Measurements from ENCODE around the gene ITSN1.

Gene ITSN1

GRCh38 chr21:33750017-33750416 is 107.7 kb downstream of the ITSN1 start:
- Histone ChIP-seq H3K4me1 (ENCODE audit: control insufficient read depth in 1 of 2, insufficient read depth in 1 of 2, low read depth in 1 of 2, low read length in 1 of 2) (no peaks in the 10 kb centered on the region), H3K27me3 (no peaks in the 10 kb centered on the region), H3K36me3 (no peaks in the 10 kb centered on the region), H3K9me3 (no peaks in the 10 kb centered on the region), H3K4me3 (ENCODE audit: low read depth in 1 of 2, low read length in 1 of 2) (no peak overlapping the region), H3K27ac (no peak overlapping the region)
- TF ChIP-seq CTCF (IDR thresholded peaks at IDR 0.05) = no peak

GRCh38 chr21:33751120-33751519 is 108.8 kb downstream of the ITSN1 start:
- Histone ChIP-seq H3K27me3 (no peaks in the 10 kb centered on the region), H3K9me3 (no peaks in the 10 kb centered on the region), H3K4me1 (ENCODE audit: control insufficient read depth in 1 of 2, insufficient read depth in 1 of 2, low read depth in 1 of 2, low read length in 1 of 2) (no peaks in the 10 kb centered on the region), H3K4me3 (ENCODE audit: low read depth in 1 of 2, low read length in 1 of 2) (no peak overlapping the region), H3K36me3 (no peaks in the 10 kb centered on the region), H3K27ac (no peak overlapping the region)
- TF ChIP-seq CTCF (IDR thresholded peaks at IDR 0.05) = no peak

- H3K36me3 ChIP-seq = no peaks in the 10 kb centered on the region
- H3K27ac ChIP-seq = no peak overlapping the region
- H3K4me3 ChIP-seq (ENCODE audit: low read depth in 1 of 2, low read length in 1 of 2) = no peak overlapping the region
- no peaks in the 10 kb centered on the region for H3K27me3 ChIP-seq
- TF ChIP-seq CTCF (IDR thresholded peaks at IDR 0.05) = no peak
- no peaks in the 10 kb centered on the region for H3K4me1 ChIP-seq (ENCODE audit: control insufficient read depth in 1 of 2, insufficient read depth in 1 of 2, low read depth in 1 of 2, low read length in 1 of 2)
- no peaks in the 10 kb centered on the region for H3K9me3 ChIP-seq
Observed at GRCh38 chr21:33751533-33751932, 109.2 kb downstream of the ITSN1 start.

DNA sequence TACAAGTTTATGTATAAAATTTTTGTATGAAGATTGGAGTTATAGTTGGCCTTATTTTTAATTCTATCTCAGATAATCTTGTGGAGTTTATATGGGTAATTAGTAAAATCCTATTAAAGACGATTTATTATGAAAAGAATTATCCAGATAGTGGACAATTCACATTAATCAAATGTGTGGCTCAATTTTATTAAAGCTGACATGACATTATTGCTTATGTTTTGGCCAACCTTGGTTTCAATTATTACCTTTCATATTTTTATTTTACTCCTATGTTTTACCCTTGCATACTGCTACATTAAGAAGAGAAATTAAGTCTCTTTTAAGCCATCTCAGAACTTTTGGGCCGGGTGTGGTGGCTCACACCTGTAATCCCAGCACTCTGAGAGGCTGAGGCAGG is 110.0 kb downstream of the ITSN1 start:
- no peak for TF ChIP-seq CTCF (IDR thresholded peaks at IDR 0.05)
- H3K4me3 ChIP-seq (ENCODE audit: low read depth in 1 of 2, low read length in 1 of 2) = no peak overlapping the region
- H3K4me1 ChIP-seq (ENCODE audit: control insufficient read depth in 1 of 2, insufficient read depth in 1 of 2, low read depth in 1 of 2, low read length in 1 of 2) = no peaks in the 10 kb centered on the region
- H3K9me3 ChIP-seq = no peaks in the 10 kb centered on the region
- H3K36me3 ChIP-seq = no peaks in the 10 kb centered on the region
- H3K27me3 ChIP-seq = no peaks in the 10 kb centered on the region
- no peak overlapping the region for H3K27ac ChIP-seq

GRCh38 chr21:33753886-33754285 is 111.6 kb downstream of the ITSN1 start:
- no peaks in the 10 kb centered on the region for H3K9me3 ChIP-seq
- H3K27me3 ChIP-seq = no peaks in the 10 kb centered on the region
- H3K27ac ChIP-seq = no peak overlapping the region
- H3K4me1 ChIP-seq (ENCODE audit: control insufficient read depth in 1 of 2, insufficient read depth in 1 of 2, low read depth in 1 of 2, low read length in 1 of 2) = no peaks in the 10 kb centered on the region
- H3K4me3 ChIP-seq (ENCODE audit: low read depth in 1 of 2, low read length in 1 of 2) = no peak overlapping the region
- no peaks in the 10 kb centered on the region for H3K36me3 ChIP-seq
- TF ChIP-seq CTCF (IDR thresholded peaks at IDR 0.05) = no peak

DNA sequence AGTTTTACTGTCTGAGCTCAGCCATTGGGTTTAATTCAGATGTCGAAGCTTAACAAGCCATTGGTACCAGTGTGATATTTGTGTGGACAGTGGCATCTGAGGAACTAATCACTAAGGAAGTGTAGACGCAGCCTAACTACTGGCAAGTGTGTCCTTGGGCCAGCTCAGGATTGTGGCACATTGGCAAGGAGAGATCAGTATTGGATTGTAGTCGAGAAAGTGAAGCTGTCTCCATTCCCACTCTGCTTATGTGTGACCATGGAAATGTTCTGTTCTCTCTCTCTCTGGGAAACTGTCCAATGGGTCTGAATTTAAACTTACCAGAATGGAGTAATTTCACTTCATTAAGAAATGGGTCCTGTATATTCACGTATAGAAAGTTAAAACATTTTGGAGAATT is 112.2 kb downstream of the ITSN1 start:
- H3K4me3 ChIP-seq (ENCODE audit: low read depth in 1 of 2, low read length in 1 of 2) = no peak overlapping the region
- no peaks in the 10 kb centered on the region for H3K4me1 ChIP-seq (ENCODE audit: control insufficient read depth in 1 of 2, insufficient read depth in 1 of 2, low read depth in 1 of 2, low read length in 1 of 2)

More for the DNA sequence above, 112.2 kb downstream of the ITSN1 start:
- no peaks in the 10 kb centered on the region for H3K27me3 ChIP-seq
- no peak overlapping the region for H3K27ac ChIP-seq
- no peaks in the 10 kb centered on the region for H3K9me3 ChIP-seq
- no peaks in the 10 kb centered on the region for H3K36me3 ChIP-seq
- TF ChIP-seq CTCF (IDR thresholded peaks at IDR 0.05) = no peak
